Inflammatory macrophage (primary cell): Measurements from ENCODE around the gene MSI1.

Experiments
- DNase-seq, 2 donors: peaks; one replicate each; pipeline ENCODE4 v3.0.0-alpha.2; 2020 to 2022
- total RNA-seq, 18 experiments: gene quantifications; one replicate each; lab custom pipeline; 2026; ENCODE audit warnings: mixed read lengths in 6 of 18, inconsistent platforms in 2 of 18; lab: John Stamatoyannopoulos, UW

The MSI1 gene
- total RNA-seq, result 0 to 0.15 (median 0.02) reads per million in 18 experiments

DNA sequence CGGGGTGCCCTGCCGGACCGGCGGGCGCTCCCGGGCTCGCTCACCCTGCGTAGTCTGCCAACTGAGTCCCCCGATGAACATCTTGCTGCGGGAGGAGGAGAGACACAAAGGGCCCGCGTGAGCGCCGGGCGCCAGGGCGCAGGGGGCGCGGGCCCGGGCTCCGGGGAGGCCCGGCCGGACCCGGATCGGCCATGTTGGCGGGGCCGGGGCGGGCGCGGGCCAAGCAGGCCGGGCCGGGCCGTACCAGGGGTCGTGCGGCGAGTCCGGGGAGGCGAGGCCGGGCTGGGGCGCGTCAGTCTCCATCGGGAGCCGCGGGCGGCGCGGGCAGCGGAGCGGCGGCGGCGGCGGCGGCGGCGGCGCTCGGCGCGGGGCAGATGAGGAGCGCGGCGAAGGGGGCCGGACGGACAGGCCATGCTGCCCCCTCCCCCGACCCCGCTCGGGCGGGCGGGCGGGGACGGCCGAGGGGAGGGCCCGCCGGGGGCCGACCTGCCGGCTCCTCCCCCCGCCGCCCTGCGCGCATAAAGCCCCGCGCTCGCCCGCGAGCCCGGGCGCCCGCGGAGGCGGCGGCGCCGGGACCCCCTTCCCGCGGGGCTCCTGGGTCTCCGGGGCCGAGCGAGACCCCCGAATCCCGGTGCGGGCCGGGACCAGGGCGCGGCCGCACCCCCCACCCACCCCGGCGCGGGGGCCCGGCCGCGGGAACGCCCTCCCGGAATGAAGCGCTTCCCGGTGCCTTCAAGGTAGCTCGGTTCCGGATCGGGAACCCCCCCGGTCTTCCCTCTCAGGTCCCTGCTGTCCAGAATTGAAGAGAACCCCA is at the start of gene MSI1:
Gene MSI1, minus strand, starts transcription at position 376 of the 814 bp plus-strand sequence. Its CDS starts 73 bp downstream, at position 303.
- no peak for DNase-seq

GRCh38 chr12:120417917-120418580 is 49.1 kb upstream of the MSI1 start:
- no peak for DNase-seq

DNA sequence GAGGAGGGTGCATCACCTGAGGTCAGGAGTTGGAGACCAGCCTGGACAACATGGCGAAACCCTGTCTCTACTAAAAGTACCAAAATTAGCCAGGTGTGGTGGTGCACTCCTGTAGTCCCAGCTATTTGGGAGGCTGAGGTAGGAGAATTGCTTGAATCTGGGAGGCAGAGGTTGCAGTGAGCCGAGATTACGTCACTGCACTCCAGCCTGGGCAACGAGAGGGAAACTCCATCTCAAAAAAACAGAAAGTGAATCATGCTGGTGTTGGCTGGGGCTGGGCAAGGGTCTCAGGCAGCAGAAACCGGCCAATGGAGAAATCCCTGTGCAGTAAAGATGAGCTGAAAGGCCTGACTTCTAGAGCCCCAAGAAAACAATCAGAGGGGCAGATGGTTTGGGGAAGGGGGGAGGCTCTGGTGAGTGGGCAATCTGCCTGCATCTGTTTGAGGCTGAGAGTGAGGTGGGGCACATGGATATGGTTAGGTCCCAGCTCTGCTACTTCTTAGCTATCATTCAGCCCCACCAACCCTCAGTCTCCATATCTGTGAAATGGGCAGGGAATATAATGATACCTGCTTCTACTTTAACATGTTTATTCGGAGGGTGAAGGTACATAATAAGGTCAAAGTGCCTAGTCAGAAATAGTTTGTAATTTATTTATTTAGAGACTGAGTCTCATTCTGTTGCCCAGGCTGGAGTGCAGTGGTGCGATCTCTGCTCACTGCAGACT is 47.7 kb upstream of the MSI1 start:
- DNase-seq, result no peak

- no peak for DNase-seq
Measured at GRCh38 chr12:120413901-120414695, 45.1 kb upstream of the MSI1 start.

DNA sequence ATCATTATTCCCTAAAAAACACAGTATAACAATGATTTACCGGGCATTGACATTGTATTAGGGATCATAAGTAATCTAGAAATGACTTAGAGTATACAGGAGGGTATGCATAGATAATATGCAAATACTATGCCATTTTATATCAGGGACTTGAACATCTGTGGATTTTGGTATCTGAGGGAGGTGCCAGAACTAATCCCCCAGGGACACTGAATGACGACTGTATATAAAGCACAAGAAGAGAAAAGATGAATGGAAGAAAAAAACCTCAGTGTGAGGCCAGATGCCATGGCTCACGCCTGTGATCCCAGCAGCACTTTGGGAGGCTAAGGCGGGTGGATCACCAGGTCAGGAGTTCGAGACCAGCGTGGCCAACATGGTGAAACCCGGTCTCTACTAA is 43.5 kb upstream of the MSI1 start:
- no peak for DNase-seq

DNA sequence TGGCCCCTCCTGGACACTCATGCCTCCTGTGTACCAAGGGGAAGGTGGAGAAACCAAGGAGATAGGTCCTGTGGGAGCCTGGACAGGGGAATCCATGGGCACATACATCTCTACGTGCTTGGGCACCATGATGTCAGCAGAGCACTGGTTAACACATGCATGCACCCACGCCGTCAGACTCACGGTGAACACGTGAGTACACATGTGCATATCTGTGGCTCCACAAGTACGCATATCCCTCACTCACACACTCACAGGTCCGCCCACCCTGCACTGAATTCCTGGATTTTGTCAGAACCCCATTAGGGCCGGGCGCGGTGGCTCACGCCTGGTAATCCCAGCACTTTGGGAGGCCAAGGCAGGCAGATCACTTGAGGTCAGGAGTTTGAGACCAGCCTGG is 39.8 kb upstream of the MSI1 start:
- DNase-seq, result no peak

DNA sequence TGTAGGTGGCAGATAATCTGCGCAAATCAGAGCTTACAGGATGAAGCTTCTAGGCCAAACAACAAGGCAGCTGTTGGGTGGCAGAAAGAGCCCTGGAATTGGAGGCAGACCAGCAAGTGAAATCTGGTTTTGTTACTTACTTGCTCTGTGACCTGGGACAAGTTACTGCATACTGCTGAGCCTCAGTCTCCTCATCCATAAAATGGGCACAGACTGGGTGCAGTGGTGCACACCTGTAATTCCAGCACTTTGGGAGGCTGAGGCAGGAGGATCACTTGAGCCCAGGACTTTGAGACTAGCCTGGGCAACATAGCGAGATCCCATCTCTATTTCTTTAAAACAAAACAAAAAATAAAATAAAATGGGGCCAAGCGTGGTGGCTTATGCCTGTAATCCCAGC is 37.6 kb upstream of the MSI1 start:
- no peak for DNase-seq

- DNase-seq, result no peak
Measured at GRCh38 chr12:120406069-120406468, 37.1 kb upstream of the MSI1 start.

DNA sequence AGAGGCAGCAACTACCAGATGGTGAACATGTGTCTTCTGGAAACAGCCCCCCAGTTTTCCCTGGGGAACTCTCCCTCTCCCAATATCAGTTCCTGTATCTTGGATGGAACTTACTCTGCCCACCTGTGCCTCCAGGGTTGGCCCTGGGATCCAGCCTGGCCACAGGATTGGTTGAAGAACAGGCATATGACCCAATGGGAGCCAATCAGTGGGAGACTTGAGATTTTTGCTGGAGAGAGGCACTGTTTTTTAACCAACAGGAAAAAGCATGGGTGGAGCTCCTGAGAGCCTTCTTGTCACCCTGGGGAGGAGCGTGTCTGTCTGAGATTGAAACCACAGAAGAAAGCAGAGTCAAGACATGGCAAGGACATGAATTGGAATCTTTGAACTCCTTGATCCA is 35.3 kb upstream of the MSI1 start:
- no peak for DNase-seq

GRCh38 chr12:120403869-120404268 is 34.9 kb upstream of the MSI1 start:
- no peak for DNase-seq

DNA sequence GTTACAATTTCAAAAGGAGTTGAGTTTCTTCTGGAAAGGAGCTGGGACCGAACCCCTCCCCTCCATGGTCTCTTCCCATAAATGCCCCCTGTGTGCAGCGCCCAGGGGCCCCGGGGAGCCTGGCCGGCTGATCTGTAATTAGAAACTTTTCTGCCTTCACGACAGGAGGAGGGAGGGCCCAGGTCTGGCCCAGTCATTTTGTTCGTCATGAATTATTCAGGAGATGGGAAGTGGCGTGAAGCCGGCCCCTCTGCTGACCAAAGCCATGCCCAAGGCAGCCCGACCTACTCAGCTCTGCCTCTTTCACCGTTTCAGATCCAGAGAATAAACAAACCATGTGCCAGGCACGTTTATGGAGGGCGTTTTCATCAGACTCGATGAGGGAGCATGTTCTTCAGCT is 33.3 kb upstream of the MSI1 start:
- DNase-seq, result no peak

- DNase-seq, result no peak
Measured at GRCh38 chr12:120399531-120399930, 30.6 kb upstream of the MSI1 start.

DNA sequence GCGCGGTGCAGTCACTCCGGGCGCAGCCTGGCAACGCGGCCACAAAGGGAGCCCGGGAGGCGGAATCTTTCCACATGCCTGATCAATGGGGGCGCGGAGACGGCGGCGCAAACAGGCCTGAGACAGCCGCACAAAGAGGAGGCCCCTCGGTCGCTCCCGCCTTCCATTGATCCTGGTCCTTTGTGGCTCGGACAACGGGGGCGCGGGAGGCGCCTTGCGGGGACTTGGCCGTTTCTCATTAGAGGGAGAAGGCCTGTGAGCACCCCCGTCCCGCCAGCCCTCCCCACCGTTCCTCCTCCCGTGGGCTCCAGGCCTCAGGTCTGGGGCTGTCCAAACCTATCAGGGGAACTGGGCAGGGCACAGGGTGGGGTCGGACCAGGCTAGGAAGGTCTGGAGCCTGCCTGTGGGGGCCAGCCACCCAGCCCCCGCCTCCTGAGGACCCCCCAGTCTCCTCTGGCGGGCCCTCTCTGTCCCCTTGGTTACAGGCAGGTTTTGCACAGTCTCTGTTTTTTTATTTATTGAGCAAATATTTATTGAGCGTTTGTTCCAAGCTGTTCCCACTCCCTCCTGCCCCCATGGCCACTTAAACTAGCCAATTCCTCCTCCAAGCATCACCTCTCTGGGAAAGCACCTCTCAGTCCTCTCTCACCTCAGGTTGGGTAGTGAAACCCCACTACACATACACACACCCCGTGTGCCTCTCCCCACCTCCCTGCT is 29.0 kb upstream of the MSI1 start:
- no peak for DNase-seq

DNA sequence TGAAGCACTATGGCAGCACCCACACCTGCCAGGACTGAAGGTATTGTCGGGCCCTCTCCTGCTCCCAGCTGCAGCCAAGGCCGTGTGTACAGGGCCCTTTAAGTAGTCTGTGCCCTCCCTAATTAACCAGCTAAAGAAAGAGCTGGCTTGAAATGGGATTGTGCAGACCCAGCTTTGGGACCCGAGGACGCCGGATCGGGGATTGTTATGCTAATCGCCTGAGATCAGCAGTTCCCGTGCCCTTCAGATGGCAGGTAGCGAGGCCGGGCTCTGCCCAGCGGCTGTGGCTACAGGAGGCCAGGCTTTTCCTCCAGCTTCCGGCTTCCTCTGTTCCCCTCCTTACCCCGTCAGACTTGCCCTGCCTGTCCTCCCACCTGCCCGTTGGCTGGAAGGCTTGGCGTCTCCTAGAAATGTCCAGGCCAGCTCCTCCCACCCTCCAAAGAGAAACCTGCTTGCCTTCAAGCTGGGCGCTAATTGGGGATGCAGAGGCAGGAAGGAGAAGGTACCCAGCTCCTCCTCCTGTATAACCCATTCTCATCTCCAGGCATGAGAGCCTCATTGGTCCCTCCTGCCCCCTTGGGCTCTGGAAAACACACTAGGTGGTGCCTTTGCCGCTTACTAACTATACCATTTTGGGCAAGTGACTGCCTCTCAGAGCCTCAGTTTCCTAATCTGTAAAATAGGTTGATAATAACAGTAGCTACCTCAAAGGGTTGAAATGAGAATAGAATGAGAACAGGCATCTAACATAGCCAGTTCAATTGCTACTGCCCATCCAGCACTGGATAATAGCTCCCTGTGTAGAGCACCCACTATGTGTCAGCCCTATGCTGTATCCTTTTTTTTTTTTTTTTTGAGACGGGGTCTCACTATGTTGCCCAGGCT is 25.8 kb upstream of the MSI1 start:
- no peak for DNase-seq

DNA sequence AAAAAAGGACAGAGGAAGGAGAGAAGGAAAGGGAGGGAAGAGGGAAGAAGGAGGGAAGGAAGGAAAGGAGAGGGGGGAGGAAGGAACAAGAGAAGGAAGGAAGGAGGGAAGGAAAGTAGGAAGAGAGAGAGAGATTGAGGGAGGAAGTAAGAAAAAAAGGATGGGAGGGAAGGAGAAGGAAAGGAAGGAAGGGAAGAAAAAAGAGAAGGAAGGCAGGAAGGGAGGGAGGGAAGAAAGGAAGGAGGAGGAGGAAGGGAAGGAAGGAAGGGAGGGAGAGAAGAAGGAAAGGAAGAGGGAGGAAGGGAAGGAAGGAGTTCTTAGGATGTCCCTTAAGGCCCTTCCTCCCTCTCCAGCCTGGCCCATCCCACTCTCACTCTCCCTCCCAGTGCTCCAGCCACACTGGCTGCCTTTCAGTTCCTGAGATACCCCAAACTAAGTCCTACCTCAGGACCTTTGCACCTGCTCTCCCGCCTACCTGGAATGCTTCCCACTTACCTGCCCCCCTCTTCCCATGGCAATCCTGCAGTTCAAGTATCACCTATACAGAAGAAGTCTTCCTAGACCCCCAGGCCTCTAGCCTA is 21.7 kb upstream of the MSI1 start:
- DNase-seq, result no peak

DNA sequence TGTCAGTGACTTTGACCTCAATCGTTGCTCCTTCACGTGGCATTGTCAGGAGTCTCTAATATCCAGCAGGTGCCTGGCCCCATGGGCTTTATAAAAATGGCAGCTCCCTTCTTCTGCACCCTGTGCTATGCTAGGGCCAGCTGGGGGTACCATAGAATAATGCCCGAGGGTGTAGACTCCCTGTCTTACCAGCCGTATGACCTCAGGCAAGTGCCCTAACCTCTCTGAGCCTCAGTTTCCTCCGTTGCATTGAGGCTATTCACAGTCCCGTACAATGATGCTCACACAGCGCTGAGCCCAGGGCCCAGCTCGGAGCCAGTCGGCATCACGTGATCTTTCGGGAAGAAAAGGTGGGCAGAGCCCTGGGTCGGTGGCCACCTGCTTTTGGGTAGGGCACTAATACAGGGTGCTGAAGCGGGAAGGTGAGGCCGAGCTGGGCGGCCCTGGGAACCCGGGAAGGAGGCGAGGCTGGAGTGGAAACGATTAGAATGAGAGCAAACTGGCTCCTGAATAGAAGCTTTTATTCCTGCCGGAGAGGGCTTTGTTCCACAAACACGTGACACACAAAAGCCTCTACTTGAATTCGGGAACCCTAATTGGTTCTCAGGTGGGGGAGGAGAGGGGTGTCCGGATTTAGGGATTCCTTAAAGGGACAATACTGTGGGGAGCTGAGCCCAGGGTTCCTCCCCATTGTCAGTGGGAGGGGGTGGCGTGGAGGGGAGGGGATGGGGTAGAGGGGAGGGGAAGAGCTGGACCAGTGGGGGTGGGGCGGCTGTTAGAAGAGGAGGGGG is 19.9 kb upstream of the MSI1 start:
- no peak for DNase-seq

GRCh38 chr12:120381752-120382419 is 12.9 kb upstream of the MSI1 start:
- DNase-seq, result no peak

DNA sequence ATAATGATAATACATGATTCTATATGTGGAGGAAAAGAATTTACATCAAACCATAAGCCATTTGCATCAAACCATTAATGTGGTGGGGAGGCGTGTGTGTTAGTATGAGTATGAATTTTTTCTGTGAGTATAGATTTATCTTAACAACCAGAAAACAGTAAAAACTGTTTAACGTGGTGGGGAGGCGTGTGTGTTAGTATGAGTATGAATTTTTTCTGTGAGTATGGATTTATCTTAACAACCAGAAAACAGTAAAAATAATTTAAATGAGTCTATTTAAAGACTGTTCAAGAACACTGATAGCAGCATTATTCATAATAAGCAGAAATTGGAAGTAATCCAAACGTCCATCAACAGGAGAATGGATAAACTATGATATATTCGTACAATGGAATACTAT is 9.1 kb upstream of the MSI1 start:
- no peak for DNase-seq

DNA sequence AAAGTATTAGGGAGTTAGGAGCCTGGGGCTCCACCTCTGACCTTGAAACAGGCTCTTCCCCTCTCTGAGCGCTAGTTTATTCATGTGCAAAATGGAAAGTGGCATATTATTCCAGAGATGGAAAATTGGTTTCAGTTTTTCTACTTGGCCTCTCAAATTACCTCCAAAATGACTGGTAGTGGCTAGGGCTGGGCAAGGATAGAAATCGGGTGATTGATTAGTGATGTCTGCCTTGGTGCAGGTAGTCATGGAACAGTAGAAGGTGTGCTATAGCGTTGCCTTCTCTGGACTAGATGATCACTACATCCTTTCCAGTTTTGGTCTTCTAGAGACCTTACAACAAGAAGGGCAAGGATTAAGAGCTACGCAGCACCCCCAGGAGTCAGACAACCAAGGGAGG is 8.6 kb upstream of the MSI1 start:
- DNase-seq, result no peak
